Glomerular visceral epithelial cell (primary cell): Measurements from ENCODE around the gene MTMR11.
A peak's percentile ranks its signal among the peaks of the same experiment; 100 is the strongest.

Experiments used
- DNase-seq: peaks from one replicate; pipeline ENCODE4 v3.0.0-alpha.2; 2016; ENCODE audit errors: extremely low spot score

The MTMR11 gene

GRCh38 chr1:149934356-149934755 is 2.3 kb downstream of the MTMR11 start:
- no peak for DNase-seq

- no peak for DNase-seq
These were observed 3.5 kb downstream of the MTMR11 start for GRCh38 chr1:149933208-149933607.

GRCh38 chr1:149932474-149932873 is 4.2 kb downstream of the MTMR11 start:
- DNase-seq: no peak

- DNase-seq: no peak
These were observed 5.4 kb downstream of the MTMR11 start for GRCh38 chr1:149931212-149931790.

- no peak for DNase-seq
These were observed 6.8 kb downstream of the MTMR11 start for GRCh38 chr1:149929856-149930255.

- no peak for DNase-seq
These were observed 8.3 kb downstream of the MTMR11 start for GRCh38 chr1:149928401-149928724.

GRCh38 chr1:149927563-149928400 is 8.9 kb downstream of the MTMR11 start, which contains the start of gene SF3B4:
Gene SF3B4, minus strand, starts transcription at chr1:149927803. Its CDS starts 44 bp downstream, at chr1:149927759.
- DNase-seq: peak; percentile 94

- peak; percentile 49 for DNase-seq
These were observed 9.6 kb downstream of the MTMR11 start for GRCh38 chr1:149927056-149927562.

- DNase-seq: no peak
These were observed 10.4 kb downstream of the MTMR11 start for GRCh38 chr1:149926296-149926695.

GRCh38 chr1:149925751-149926150 is 10.9 kb downstream of the MTMR11 start:
- DNase-seq: no peak

GRCh38 chr1:149925345-149925744 is 11.3 kb downstream of the MTMR11 start:
- no peak for DNase-seq

GRCh38 chr1:149923626-149924025 is 13.1 kb downstream of the MTMR11 start:
- no peak for DNase-seq

GRCh38 chr1:149917571-149918144 is 19.0 kb downstream of the MTMR11 start, which contains the start of gene SV2A:
Gene SV2A, minus strand, starts transcription at chr1:149917844. Its CDS starts 4,004 bp downstream, at chr1:149913840.
- DNase-seq: peak; percentile 39

GRCh38 chr1:149916898-149917252 is 19.8 kb downstream of the MTMR11 start:
- DNase-seq: no peak

GRCh38 chr1:149916193-149916897 is 20.3 kb downstream of the MTMR11 start:
- no peak for DNase-seq

GRCh38 chr1:149915429-149916192 is 21.1 kb downstream of the MTMR11 start:
- DNase-seq: peak; percentile 41

GRCh38 chr1:149914545-149914944 is 22.1 kb downstream of the MTMR11 start:
- no peak for DNase-seq

- DNase-seq: no peak
These were observed 30.1 kb downstream of the MTMR11 start for GRCh38 chr1:149906570-149907075.

GRCh38 chr1:149903836-149904491 is 32.7 kb downstream of the MTMR11 start:
- no peak for DNase-seq

GRCh38 chr1:149899460-149900284 is 37.0 kb downstream of the MTMR11 start, which contains the start of gene BOLA1:
Gene BOLA1, plus strand, starts transcription at chr1:149899568. Its CDS starts 492 bp downstream, at chr1:149900060.
- DNase-seq: peak; percentile 88
